ENCODE data around the gene ZHX3.

ZHX3 gene

GRCh38 chr20:41198443-41198842 lies 119.1 kb downstream of the ZHX3 start:
- TF ChIP-seq CTCF (IDR thresholded peaks at IDR 0.05; ENCODE audit: low read depth, low read length) (no peak), MYC (IDR thresholded peaks at IDR 0.05; ENCODE audit: low read depth, low read length) (no peak), POLR2A (IDR thresholded peaks at IDR 0.05; ENCODE audit: extremely low read depth, insufficient read length) (no peak), MAX (IDR thresholded peaks at IDR 0.05; ENCODE audit: low read depth, low read length) (no peak)
- H3K4me3 ChIP-seq (ENCODE audit: low read depth, low read length), result no peak overlapping the region
- DNase-seq (ENCODE audit: low read depth), result no peak

- no peak for TF ChIP-seq MYC (IDR thresholded peaks at IDR 0.05; ENCODE audit: low read depth, low read length)
- TF ChIP-seq MAX (IDR thresholded peaks at IDR 0.05; ENCODE audit: low read depth, low read length), result no peak
- no peak for TF ChIP-seq POLR2A (IDR thresholded peaks at IDR 0.05; ENCODE audit: extremely low read depth, insufficient read length)
- no peak for TF ChIP-seq CTCF (IDR thresholded peaks at IDR 0.05; ENCODE audit: low read depth, low read length)
- no peak overlapping the region for H3K4me3 ChIP-seq (ENCODE audit: low read depth, low read length)
- peak; percentile 17 for DNase-seq (ENCODE audit: low read depth)
Measured at GRCh38 chr20:41196653-41197225, 120.8 kb downstream of the ZHX3 start.

GRCh38 chr20:41192575-41192974 lies 125.0 kb downstream of the ZHX3 start:
- no peak for DNase-seq (ENCODE audit: low read depth)
- no peak overlapping the region for H3K4me3 ChIP-seq (ENCODE audit: low read depth, low read length)
- TF ChIP-seq POLR2A (IDR thresholded peaks at IDR 0.05; ENCODE audit: extremely low read depth, insufficient read length) (no peak), MYC (IDR thresholded peaks at IDR 0.05; ENCODE audit: low read depth, low read length) (no peak), MAX (IDR thresholded peaks at IDR 0.05; ENCODE audit: low read depth, low read length) (no peak), CTCF (IDR thresholded peaks at IDR 0.05; ENCODE audit: low read depth, low read length) (no peak)

- TF ChIP-seq POLR2A (IDR thresholded peaks at IDR 0.05; ENCODE audit: extremely low read depth, insufficient read length), result no peak
- TF ChIP-seq MAX (IDR thresholded peaks at IDR 0.05; ENCODE audit: low read depth, low read length), result no peak
- no peak for TF ChIP-seq CTCF (IDR thresholded peaks at IDR 0.05; ENCODE audit: low read depth, low read length)
- no peak for TF ChIP-seq MYC (IDR thresholded peaks at IDR 0.05; ENCODE audit: low read depth, low read length)
Measured at GRCh38 chr20:41191562-41192500, 125.7 kb downstream of the ZHX3 start.

GRCh38 chr20:41187668-41188067 lies 129.9 kb downstream of the ZHX3 start:
- H3K4me3 ChIP-seq (ENCODE audit: low read depth, low read length), result no peak overlapping the region
- TF ChIP-seq MAX (IDR thresholded peaks at IDR 0.05; ENCODE audit: low read depth, low read length) (no peak), POLR2A (IDR thresholded peaks at IDR 0.05; ENCODE audit: extremely low read depth, insufficient read length) (no peak), MYC (IDR thresholded peaks at IDR 0.05; ENCODE audit: low read depth, low read length) (no peak), CTCF (IDR thresholded peaks at IDR 0.05; ENCODE audit: low read depth, low read length) (no peak)
- DNase-seq (ENCODE audit: low read depth), result no peak

More at GRCh38 chr20:41191562-41192500, 125.7 kb downstream of the ZHX3 start:
- H3K4me3 ChIP-seq (ENCODE audit: low read depth, low read length), result no peak overlapping the region
- DNase-seq (ENCODE audit: low read depth), result no peak
